HL-60 (cell line): Measurements from ENCODE around the gene C2orf92.

Experiments
- CTCF ChIP-seq: IDR thresholded peaks from one replicate; pipeline ENCODE4 v1.5.1; 2011; ENCODE audit warnings: low read length, control low read depth, inconsistent platforms; ENCODE audit not compliant: insufficient read depth
- POLR2AphosphoS5 ChIP-seq: IDR thresholded peaks from 2 replicates; pipeline ENCODE4 v1.6.1; 2012; ENCODE audit warnings: low read depth
- REST ChIP-seq: IDR thresholded peaks from 2 replicates; pipeline ENCODE4 v1.6.1; 2012; ENCODE audit warnings: low read depth; ENCODE audit not compliant: insufficient replicate concordance
- SPI1 ChIP-seq: IDR thresholded peaks from 2 replicates; pipeline ENCODE4 v1.6.1; 2012; ENCODE audit warnings: low read depth, mild to moderate bottlenecking, borderline replicate concordance

GRCh38 chr2:97688062-97688827 lies 18.7 kb downstream of the C2orf92 start:
- TF ChIP-seq POLR2AphosphoS5 (no peak), REST (no peak), SPI1 (no peak), CTCF (no peak)
